MCF 10A (cell line): ENCODE measurements around the gene SNAP91. TPM values are rescaled to one million over a fixed set of nuclear protein-coding genes. Genes with fewer than 3 reads are reported as not detected.

ENCODE experiments used
- BruUV-seq: library from RNA; stranded (reverse); fragments of 400-500 nt; replicated peaks from 2 replicates; lab custom pipeline; 2021; lab: Mats Ljungman, UMichigan
- CTCF ChIA-PET: fragments of 300-600 bp; sonication (Branson Sonifier 250); formaldehyde crosslinking; extraction: SDS; loops from one replicate; lab custom pipeline; 2021; ENCODE audit warnings: antibody characterized with exemption, inconsistent platforms; lab: Yijun Ruan, JAX
- POLR2A ChIA-PET: fragments of 300-600, 350-650 bp; sonication (Branson Sonifier 250); formaldehyde crosslinking; extraction: SDS; loops from one replicate; lab custom pipeline; 2020; ENCODE audit warnings: antibody characterized with exemption, inconsistent platforms; lab: Yijun Ruan, JAX
- DNase-seq: peaks from one replicate; pipeline ENCODE4 v3.0.0-alpha.2; 2018; ENCODE audit not compliant: unreplicated experiment
- H3K27ac Mint-ChIP-seq: one replicate; pipeline ENCODE4 v1.8.0; 2022; ENCODE audit warnings: mild to moderate bottlenecking, low read depth, mixed read lengths; ENCODE audit not compliant: unreplicated experiment
- H3K27me3 Mint-ChIP-seq: one replicate; pipeline ENCODE4 v1.8.0; 2022; ENCODE audit warnings: mixed read lengths; ENCODE audit not compliant: insufficient read depth, unreplicated experiment
- H3K36me3 Mint-ChIP-seq: one replicate; pipeline ENCODE4 v1.8.0; 2022; ENCODE audit warnings: mild to moderate bottlenecking, moderate library complexity, mixed read lengths; ENCODE audit not compliant: insufficient read depth, unreplicated experiment
- H3K4me1 Mint-ChIP-seq: one replicate; pipeline ENCODE4 v1.8.0; 2022; ENCODE audit warnings: mixed read lengths; ENCODE audit not compliant: insufficient read depth, unreplicated experiment
- H3K4me3 Mint-ChIP-seq: one replicate; pipeline ENCODE4 v1.8.0; 2022; ENCODE audit warnings: mild to moderate bottlenecking, moderate library complexity, mixed read lengths; ENCODE audit not compliant: unreplicated experiment
- H3K9me3 Mint-ChIP-seq: one replicate; pipeline ENCODE4 v1.8.0; 2022; ENCODE audit warnings: mixed read lengths; ENCODE audit not compliant: unreplicated experiment
- CTCF ChIP-seq: fragments of 200-600 bp; IDR thresholded peaks from one replicate; pipeline ENCODE4 v1.8.0; 2022; ENCODE audit warnings: antibody characterized with exemption, mild to moderate bottlenecking; ENCODE audit not compliant: unreplicated experiment
- intact Hi-C: fragments of 100-400 bp; cut with micrococcal nuclease; formaldehyde crosslinking; loops from 2 replicates; pipeline ENCODE4 v1.14.1; 2022
- total RNA-seq: library from RNA; stranded (reverse); gene quantifications from 2 replicates; pipeline ENCODE4 v1.2.3, GENCODE V29; 2022

Gene SNAP91
- total RNA-seq, 1 experiment from 2014 or later, result not detected

GRCh38 chr6:83539678-83540077 is 169.2 kb downstream of the SNAP91 start:
- H3K27ac Mint-ChIP-seq, result no peak overlapping the region
- DNase-seq, result no peak
- intact Hi-C loops, result no loop called here
- peaks cover 58% of the 10 kb centered on the region for H3K27me3 Mint-ChIP-seq
- H3K4me3 Mint-ChIP-seq, result no peak overlapping the region
- no peak for TF ChIP-seq CTCF
- H3K9me3 Mint-ChIP-seq, result no peaks in the 10 kb centered on the region
- BruUV-seq, result no TSS peak
- H3K36me3 Mint-ChIP-seq, result no peaks in the 10 kb centered on the region
- ChIA-PET POLR2A (no interaction called here), CTCF (interaction anchor here (0.7 kb wide), 1 partner anchor 114 kb away, joined by 3 read pairs; no protein-coding TSS in a partner anchor)
- no peaks in the 10 kb centered on the region for H3K4me1 Mint-ChIP-seq

- H3K36me3 Mint-ChIP-seq, result no peaks in the 10 kb centered on the region
- intact Hi-C loops, result no loop called here
- no peak for DNase-seq
- H3K4me3 Mint-ChIP-seq, result no peak overlapping the region
- no TSS peak for BruUV-seq
- H3K27ac Mint-ChIP-seq, result no peak overlapping the region
- ChIA-PET CTCF (interaction anchor here (0.6 to 1.2 kb wide), 12 partner anchors 10 to 916 kb away, joined by 3 to 8 read pairs (median 4); no protein-coding TSS in a partner anchor), POLR2A (no interaction called here)
- no peaks in the 10 kb centered on the region for H3K9me3 Mint-ChIP-seq
- H3K4me1 Mint-ChIP-seq, result no peaks in the 10 kb centered on the region
- peaks cover 57% of the 10 kb centered on the region for H3K27me3 Mint-ChIP-seq
- TF ChIP-seq CTCF, result no peak
Observed at GRCh38 chr6:83536647-83537589, 172.0 kb downstream of the SNAP91 start.

GRCh38 chr6:83536034-83536646 is 172.8 kb downstream of the SNAP91 start:
- H3K27ac Mint-ChIP-seq, result no peak overlapping the region
- no peak overlapping the region for H3K4me3 Mint-ChIP-seq
- no TSS peak for BruUV-seq
- H3K9me3 Mint-ChIP-seq, result no peaks in the 10 kb centered on the region
- CTCF ChIA-PET, result interaction anchor here (0.6 to 1.2 kb wide), 13 partner anchors 9 to 916 kb away, joined by 3 to 8 read pairs (median 4); no protein-coding TSS in a partner anchor
- POLR2A ChIA-PET, result no interaction called here
- H3K4me1 Mint-ChIP-seq, result no peaks in the 10 kb centered on the region
- DNase-seq, result peak; percentile 54
- peaks cover 64% of the 10 kb centered on the region for H3K27me3 Mint-ChIP-seq
- peak; percentile 70 for TF ChIP-seq CTCF
- intact Hi-C loops, result no loop called here
- no peaks in the 10 kb centered on the region for H3K36me3 Mint-ChIP-seq
